ENCODE measurements around the gene AIF1L.

DNA sequence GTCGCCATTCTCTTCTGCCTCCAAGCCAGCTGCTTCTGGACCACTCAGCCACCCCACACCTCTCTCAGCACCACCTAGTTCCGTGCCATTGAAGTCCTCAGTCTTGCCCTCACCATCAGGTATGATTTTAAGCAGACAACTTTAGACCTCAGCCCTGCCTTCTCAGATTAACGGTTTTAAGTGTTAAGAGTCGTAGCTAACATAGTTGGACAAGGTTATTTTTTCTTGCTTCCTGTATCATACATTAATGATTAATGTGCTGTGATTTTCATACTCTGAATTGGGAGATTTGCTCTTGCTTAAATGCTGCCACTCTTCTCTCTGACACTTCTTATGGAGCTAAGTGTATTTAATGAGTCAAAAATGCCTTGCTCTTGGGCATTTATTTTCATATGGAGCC lies 49.9 kb downstream of the AIF1L start:
- TF ChIP-seq EZH2 (IDR thresholded peaks at IDR 0.05; ENCODE audit: insufficient read depth, poor library complexity, severe bottlenecking) (no peak), EZH2phosphoT487 (IDR thresholded peaks at IDR 0.05; ENCODE audit: insufficient read depth, low read depth) (no peak)
